LNCaP clone FGC (cell line): ENCODE measurements around the gene PARD6G.

ENCODE experiments used
- DNase-seq: peaks from one replicate; pipeline ENCODE4 v3.0.0-alpha.2; 2011; ENCODE audit warnings: low read depth
- H3K4me3 ChIP-seq: 2 replicates; pipeline ENCODE4 v1.5.1; 2011; ENCODE audit warnings: mild to moderate bottlenecking, low read depth, low read length, control low read depth
- CTCF ChIP-seq: IDR thresholded peaks from 2 replicates; pipeline ENCODE4 v1.5.1; 2012; ENCODE audit warnings: mild to moderate bottlenecking; ENCODE audit not compliant: control insufficient read depth, insufficient read depth; ENCODE audit errors: extremely low read depth

Gene PARD6G

DNA sequence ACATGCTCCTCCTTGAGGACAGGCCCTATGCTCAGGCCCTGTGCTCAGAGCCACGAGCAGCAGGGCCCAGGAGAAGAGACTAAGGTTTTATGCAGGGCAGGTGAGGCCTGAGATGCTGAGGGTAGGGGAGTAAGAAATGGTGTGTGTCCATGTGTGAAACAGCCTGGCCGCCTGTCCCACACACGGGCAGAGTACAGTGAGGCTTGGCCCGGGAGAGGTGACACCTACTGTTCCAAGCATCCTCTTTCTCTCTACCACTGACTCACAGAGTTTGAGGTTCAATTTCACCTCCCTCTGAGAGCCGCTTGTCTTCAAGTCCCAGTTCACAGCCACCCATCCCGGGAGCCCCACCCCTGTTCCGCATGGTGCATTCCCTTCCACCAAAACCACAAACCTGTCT, 84.1 kb downstream of the PARD6G start:
- H3K4me3 ChIP-seq, result no peak overlapping the region
- DNase-seq, result no peak
- TF ChIP-seq CTCF, result no peak

DNA sequence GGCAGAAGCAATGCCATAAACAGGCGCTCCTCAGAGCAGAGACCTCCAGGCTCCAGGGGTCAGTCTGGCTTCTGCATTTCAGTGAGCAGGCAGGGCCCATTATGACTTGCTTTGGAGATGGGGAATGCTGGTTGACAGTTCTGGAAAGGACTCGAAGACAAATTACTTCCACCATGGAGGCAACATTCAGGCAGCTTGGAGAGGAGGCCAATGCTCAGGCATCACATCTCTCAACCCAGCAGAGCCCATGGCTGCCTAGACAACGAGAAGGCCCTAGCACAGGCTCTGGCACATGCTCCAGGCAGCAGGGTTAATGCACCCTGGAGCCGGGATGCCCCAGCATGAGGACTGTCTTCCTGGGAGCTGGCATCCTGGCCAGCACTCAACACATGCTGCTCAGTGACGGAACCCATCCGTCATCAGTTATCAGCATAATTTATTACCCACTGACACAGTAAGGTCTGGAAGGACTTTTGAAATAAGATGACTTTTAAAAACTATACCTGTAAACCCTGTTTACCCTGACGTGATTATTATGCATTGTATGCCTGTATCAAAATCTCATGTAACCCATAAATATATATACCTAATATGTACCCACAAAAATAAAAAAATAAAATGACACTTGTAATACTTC, 85.4 kb downstream of the PARD6G start:
- no peak for DNase-seq
- TF ChIP-seq CTCF, result no peak
- H3K4me3 ChIP-seq, result no peak overlapping the region

DNA sequence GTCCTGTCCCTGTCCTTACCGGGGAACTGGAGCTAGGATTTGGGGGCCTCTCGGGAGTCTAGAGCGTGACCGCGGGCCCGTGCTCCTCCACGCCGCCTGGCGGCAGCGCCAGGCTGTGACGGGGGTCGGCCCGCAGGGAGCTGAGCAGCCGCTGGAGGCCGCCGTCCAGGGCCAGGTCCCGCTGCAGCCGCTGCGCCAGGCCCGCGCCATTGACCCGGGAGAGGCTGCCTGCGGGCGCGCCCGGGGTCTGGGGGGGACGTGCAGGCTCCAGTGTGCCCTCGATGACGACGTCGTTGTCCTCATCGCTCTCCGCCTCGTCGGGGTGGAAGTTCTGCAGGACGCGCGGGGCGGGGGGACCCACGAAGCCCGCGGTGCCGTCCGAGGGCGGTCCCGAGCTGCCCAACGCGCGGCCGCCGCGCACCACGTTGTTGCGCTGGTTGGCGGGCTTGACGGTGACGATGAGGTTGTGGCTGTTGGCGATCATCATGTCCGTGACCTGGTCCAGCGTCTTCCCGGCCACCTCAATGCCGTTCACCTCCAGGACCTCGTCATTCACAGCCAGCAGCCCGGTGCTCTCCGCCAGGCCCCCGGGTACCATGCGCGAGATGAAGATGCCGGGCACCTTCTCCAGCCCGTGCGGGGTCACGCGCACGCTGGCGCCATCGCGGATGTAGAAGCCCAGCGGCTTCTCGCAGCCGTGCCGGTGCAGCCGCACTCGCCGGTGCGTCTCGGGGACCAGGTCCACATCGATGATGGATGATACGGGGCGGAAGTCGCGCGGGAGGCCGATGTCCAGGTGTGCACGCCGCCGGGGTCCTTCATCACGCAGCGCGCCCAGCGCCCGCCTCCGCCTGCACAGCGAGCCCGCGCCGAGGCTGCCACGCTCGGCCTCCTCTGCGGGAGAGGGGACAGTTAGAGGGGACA, 87.3 kb downstream of the PARD6G start:
- TF ChIP-seq CTCF, result no peak
- no peak overlapping the region for H3K4me3 ChIP-seq
- DNase-seq, result no peak

DNA sequence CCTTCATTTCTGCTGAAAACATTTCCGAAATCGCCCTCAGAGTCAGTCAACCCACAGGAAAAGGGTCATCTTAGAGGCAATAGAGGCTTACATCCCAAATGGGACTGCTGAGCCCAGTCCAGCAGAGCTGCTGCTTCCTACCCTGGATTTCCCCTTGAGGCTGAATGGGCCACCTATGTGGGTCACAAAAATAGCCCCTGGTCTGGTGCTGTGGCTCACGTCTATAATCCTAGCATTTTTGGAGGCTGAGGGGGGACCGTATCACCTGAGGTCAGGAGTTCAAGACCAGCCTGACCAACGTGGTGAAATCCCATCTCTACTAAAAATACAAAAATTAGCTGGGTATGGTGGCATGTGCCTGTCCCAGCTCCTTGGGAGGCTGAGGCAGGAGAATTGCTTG, 88.9 kb downstream of the PARD6G start:
- H3K4me3 ChIP-seq, result no peak overlapping the region
- DNase-seq, result no peak
- TF ChIP-seq CTCF, result no peak

DNA sequence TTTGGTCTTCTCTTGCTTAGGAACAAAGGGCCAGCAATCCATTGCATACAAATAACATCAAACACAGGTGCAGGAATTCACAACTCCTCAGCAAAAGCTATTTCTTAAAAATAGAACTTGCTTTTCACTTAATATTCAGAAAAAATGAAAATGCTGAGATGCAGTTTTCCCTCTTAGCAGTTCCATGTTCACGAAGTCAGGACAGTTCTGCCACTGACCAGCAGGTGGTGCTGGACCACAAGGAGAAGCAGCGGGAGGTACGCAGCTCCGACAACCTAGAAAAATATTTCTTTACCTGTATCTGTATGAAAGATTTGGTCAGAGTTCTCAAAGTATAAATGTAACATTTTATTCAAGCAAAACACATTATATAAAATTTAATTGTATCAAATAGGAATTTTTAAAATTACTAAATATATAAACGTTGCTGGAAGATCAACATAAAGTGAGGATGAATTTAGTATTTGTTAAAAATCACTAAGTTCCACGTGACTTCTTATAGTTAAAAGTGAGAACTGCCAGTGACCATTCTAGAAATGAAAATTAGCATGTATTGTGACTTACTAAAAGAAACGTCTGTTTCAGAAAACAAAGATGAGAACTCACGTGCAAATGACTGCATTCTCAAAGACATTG, 89.5 kb downstream of the PARD6G start:
- peak; percentile 99 for TF ChIP-seq CTCF
- no peak overlapping the region for H3K4me3 ChIP-seq
- no peak for DNase-seq

- no peak overlapping the region for H3K4me3 ChIP-seq
- TF ChIP-seq CTCF, result peak; percentile 50
- DNase-seq, result no peak
These were observed 93.0 kb downstream of the PARD6G start for GRCh38 chr18:80154293-80154692.
